Thoracic aorta (tissue), 2 donors: ENCODE measurements around the gene CTIF. TPM values are rescaled to one million over a fixed set of nuclear protein-coding genes. Genes with fewer than 3 reads are reported as not detected.

Experiments
- ATAC-seq: fragments of 150-250 bp; one replicate; pipeline ENCODE4 v1.8.0; 2017; ENCODE audit warnings: low read depth; ENCODE audit not compliant: insufficient number of reproducible peaks, low FRiP score
- DNase-seq: peaks from one replicate; pipeline ENCODE4 v3.0.0-alpha.2; 2020; ENCODE audit warnings: low spot score
- H3K27ac ChIP-seq, 2 donors: fragments of 200-600 bp; sonication (generic); 1 replicate in 1 of 2; 2 replicates in 1 of 2; pipeline ENCODE4 v1.5.1; 2016; ENCODE audit warnings: mild to moderate bottlenecking in 2 of 2, moderate library complexity in 2 of 2
- H3K27me3 ChIP-seq: fragments of 200-600 bp; sonication (generic); replicated peaks from 2 replicates; pipeline ENCODE4 v1.6.0; 2016; ENCODE audit warnings: mild to moderate bottlenecking; ENCODE audit not compliant: insufficient read depth
- H3K36me3 ChIP-seq: fragments of 200-600 bp; sonication (generic); one replicate; pipeline ENCODE4 v1.5.1; 2016
- H3K4me1 ChIP-seq, 2 donors: fragments of 200-600 bp; sonication (generic); 1 replicate in 1 of 2; 2 replicates in 1 of 2; pipeline versions ENCODE4 v1.5.1 to v1.6.0; 2016; ENCODE audit warnings: low read depth in 2 of 2, mild to moderate bottlenecking in 1 of 2; ENCODE audit not compliant: control insufficient read depth in 1 of 2
- H3K4me3 ChIP-seq: fragments of 200-600 bp; sonication (generic); 2 replicates; pipeline ENCODE4 v1.5.1; 2016; ENCODE audit warnings: mild to moderate bottlenecking
- H3K9me3 ChIP-seq: fragments of 200-600 bp; sonication (generic); 2 replicates; pipeline ENCODE4 v1.5.1; 2016
- total RNA-seq, 2 donors: library from RNA; depleted of rRNA; stranded (reverse); fragments of >200 nt; gene quantifications; one replicate each; pipeline versions ENCODE4 v1.1.0 to v1.2.3, GENCODE V29; 2016
- TF ChIP-seq, protein P1 (sequence below): fragments of 200-600 bp; sonication (generic); IDR thresholded peaks from one replicate; pipeline ENCODE4 v1.5.1; 2019; ENCODE audit warnings: antibody characterized with exemption

The CTIF gene
- total RNA-seq, 2 donors from 2014 or later = 63.3 to 125 TPM

DNA sequence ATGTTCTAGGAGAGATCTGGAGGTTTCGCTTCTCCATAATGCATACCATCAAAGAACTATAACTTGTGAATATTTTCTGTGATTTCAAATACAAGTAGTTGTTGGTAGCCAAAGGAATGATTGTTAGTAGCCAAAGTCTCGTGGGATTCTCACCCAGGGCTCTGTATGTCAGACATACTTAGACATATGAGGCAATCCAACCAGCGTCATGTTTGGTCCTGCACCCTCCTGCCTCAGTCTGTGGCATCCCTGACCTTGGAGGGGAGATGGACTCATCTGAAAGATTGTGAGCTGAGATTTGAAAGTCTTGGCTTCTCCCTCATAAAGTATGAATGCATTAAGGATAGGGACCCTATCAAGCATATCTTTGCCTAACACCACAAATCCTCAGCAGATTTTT, 81.2 kb downstream of the CTIF start:
- Histone ChIP-seq H3K27me3 (no peaks in the 10 kb centered on the region), H3K27ac (no peak overlapping the region), H3K36me3 (no peaks in the 10 kb centered on the region), H3K9me3 (no peaks in the 10 kb centered on the region), H3K4me3 (no peak overlapping the region), H3K4me1 (peaks cover 27 to 57% of the 10 kb centered on the region in 2 donors)
- no peak for ATAC-seq
- TF ChIP-seq, protein P1, sequence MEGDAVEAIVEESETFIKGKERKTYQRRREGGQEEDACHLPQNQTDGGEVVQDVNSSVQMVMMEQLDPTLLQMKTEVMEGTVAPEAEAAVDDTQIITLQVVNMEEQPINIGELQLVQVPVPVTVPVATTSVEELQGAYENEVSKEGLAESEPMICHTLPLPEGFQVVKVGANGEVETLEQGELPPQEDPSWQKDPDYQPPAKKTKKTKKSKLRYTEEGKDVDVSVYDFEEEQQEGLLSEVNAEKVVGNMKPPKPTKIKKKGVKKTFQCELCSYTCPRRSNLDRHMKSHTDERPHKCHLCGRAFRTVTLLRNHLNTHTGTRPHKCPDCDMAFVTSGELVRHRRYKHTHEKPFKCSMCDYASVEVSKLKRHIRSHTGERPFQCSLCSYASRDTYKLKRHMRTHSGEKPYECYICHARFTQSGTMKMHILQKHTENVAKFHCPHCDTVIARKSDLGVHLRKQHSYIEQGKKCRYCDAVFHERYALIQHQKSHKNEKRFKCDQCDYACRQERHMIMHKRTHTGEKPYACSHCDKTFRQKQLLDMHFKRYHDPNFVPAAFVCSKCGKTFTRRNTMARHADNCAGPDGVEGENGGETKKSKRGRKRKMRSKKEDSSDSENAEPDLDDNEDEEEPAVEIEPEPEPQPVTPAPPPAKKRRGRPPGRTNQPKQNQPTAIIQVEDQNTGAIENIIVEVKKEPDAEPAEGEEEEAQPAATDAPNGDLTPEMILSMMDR = no peak
- no peak for DNase-seq

- Histone ChIP-seq H3K36me3 (no peaks in the 10 kb centered on the region), H3K27me3 (no peaks in the 10 kb centered on the region), H3K4me3 (no peak overlapping the region), H3K27ac (peak overlapping the region; percentile 72 to 77), H3K9me3 (no peaks in the 10 kb centered on the region), H3K4me1 (peaks cover 27 to 52% of the 10 kb centered on the region in 2 donors)
- ATAC-seq (no peak), DNase-seq (no peak)
- TF ChIP-seq, protein P1 = no peak
Observed at GRCh38 chr18:48621240-48621639, 82.4 kb downstream of the CTIF start.

- ATAC-seq = no peak
- TF ChIP-seq, protein P1 = no peak
- H3K36me3 ChIP-seq = no peaks in the 10 kb centered on the region
- H3K27me3 ChIP-seq = no peaks in the 10 kb centered on the region
- no peak for DNase-seq
- no peaks in the 10 kb centered on the region for H3K9me3 ChIP-seq
- no peak overlapping the region for H3K4me3 ChIP-seq
- H3K4me1 ChIP-seq = peaks cover 21 to 45% of the 10 kb centered on the region in 2 donors
- H3K27ac ChIP-seq = peak overlapping the region; percentile 72 to 77
Observed at GRCh38 chr18:48621815-48622555, 83.2 kb downstream of the CTIF start.

- Histone ChIP-seq H3K9me3 (no peaks in the 10 kb centered on the region), H3K27ac (peak overlapping the region; percentile 72 to 77), H3K4me1 (peaks cover 17 to 35% of the 10 kb centered on the region in 2 donors), H3K36me3 (no peaks in the 10 kb centered on the region), H3K27me3 (no peaks in the 10 kb centered on the region), H3K4me3 (no peak overlapping the region)
- ATAC-seq (peak; percentile 63), DNase-seq (no peak)
- TF ChIP-seq, protein P1 = no peak
Observed at GRCh38 chr18:48622911-48623431, 84.1 kb downstream of the CTIF start.

GRCh38 chr18:48623468-48624235, 84.8 kb downstream of the CTIF start:
- DNase-seq = no peak
- Histone ChIP-seq H3K4me3 (no peak overlapping the region), H3K36me3 (no peaks in the 10 kb centered on the region), H3K9me3 (no peaks in the 10 kb centered on the region), H3K4me1 (peaks cover 17 to 28% of the 10 kb centered on the region in 2 donors), H3K27me3 (no peaks in the 10 kb centered on the region), H3K27ac (peak overlapping the region; percentile 72 to 77)
- peak; percentile 64 for ATAC-seq
- TF ChIP-seq, protein P1 = no peak
